ENCODE measurements around the gene FNIP1.

FNIP1 gene

DNA sequence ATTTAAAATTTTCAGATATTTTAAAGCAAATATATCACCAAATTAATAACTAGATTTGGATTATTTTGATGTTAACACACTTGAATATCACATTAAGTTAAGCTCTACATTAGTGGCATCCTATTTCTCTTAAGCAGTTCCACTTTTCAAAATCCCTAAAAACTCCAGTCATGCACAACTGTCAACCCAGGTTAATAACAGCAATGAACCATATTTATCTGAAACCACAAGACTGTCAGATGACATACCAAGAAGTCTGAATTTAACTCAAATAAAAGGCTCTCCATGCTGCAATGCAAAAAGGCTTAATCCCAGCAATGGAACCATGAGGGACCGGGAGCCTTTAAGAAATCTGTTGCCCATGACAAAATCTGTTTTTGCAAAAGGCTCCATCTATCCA, 27.5 kb downstream of the FNIP1 start:
- no peak overlapping the region for H3K27ac ChIP-seq
- CTCF ChIA-PET = no interaction called here
- no peak for DNase-seq (ENCODE audit: low spot score)
- POLR2A ChIA-PET (ENCODE audit: low non-redundant PET) = no interaction called here
- TF ChIP-seq, protein P1, sequence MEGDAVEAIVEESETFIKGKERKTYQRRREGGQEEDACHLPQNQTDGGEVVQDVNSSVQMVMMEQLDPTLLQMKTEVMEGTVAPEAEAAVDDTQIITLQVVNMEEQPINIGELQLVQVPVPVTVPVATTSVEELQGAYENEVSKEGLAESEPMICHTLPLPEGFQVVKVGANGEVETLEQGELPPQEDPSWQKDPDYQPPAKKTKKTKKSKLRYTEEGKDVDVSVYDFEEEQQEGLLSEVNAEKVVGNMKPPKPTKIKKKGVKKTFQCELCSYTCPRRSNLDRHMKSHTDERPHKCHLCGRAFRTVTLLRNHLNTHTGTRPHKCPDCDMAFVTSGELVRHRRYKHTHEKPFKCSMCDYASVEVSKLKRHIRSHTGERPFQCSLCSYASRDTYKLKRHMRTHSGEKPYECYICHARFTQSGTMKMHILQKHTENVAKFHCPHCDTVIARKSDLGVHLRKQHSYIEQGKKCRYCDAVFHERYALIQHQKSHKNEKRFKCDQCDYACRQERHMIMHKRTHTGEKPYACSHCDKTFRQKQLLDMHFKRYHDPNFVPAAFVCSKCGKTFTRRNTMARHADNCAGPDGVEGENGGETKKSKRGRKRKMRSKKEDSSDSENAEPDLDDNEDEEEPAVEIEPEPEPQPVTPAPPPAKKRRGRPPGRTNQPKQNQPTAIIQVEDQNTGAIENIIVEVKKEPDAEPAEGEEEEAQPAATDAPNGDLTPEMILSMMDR (conservative IDR thresholded peaks at IDR 0.05; ENCODE audit: low read depth) = no peak

DNA sequence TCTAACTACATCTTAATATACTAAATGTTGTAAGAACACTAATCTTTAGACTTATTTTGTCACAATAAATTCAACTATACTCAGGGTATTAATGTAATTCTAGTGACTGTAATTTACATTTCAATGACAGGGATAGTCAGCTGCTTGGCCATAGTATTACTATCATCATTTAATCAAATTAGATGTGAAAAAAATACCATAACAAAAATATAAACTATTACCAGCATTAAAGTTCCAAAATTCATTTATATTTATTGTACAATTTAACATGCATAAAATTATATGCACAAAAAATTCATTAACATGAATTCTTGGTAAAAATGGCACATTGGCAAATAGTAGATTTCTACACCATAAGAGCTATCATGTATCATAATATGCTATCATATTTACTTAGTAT, 28.9 kb downstream of the FNIP1 start:
- no peak for DNase-seq (ENCODE audit: low spot score)
- no peak overlapping the region for H3K27ac ChIP-seq
- TF ChIP-seq, protein P1 (conservative IDR thresholded peaks at IDR 0.05; ENCODE audit: low read depth) = no peak
- ChIA-PET POLR2A (ENCODE audit: low non-redundant PET) (no interaction called here), CTCF (interaction anchor here (0.7 kb wide), 1 partner anchor 11 kb away, joined by 4 read pairs; no protein-coding TSS in a partner anchor)

DNA sequence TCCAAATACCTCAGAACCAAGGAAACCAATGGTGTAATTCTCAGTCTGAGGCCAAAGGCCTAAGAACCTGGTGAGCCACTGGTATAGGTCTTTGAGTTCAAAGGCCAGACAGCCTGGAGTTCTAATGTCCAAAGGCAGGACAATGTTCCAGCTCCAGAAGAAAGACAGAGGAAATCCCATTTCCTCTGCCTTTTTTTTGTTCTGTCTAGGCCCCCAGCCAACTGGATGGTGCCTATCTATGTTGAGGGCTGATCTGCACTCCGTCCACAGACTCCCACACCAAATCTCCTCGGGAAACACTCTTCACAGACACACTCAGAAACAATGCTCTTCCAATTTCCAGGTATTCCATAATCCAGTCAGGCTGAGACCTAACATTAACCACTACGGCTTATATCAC, 30.1 kb downstream of the FNIP1 start:
- TF ChIP-seq, protein P1 (conservative IDR thresholded peaks at IDR 0.05; ENCODE audit: low read depth) = no peak
- CTCF ChIA-PET = no interaction called here
- no peak for DNase-seq (ENCODE audit: low spot score)
- H3K27ac ChIP-seq = 0 out of 2 replicates have a peak overlapping the region, but pooled peaks have one; percentile 7
- POLR2A ChIA-PET (ENCODE audit: low non-redundant PET) = no interaction called here

DNA sequence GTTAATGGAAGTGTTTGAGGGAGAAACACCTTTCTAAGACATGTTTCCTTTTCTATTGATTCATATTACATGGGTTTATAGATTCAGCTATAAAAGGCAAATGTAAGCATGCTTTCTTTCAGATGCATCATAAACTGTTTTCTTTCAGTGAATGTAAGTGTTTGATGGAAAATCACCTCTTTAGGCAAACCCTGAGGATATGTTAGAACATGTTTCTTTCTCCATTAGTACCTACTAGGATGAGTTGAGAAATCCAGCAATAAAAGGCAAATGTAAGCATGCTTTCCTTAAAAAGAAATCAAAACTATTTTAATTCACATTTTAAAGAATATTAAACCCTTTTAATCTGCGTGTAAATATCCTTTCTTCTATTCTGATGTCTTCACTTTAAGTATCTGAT, 31.6 kb downstream of the FNIP1 start:
- POLR2A ChIA-PET (ENCODE audit: low non-redundant PET) = no interaction called here
- H3K27ac ChIP-seq = peak overlapping the region; percentile 72
- peak; percentile 18 for DNase-seq (ENCODE audit: low spot score)
- TF ChIP-seq, protein P1 (conservative IDR thresholded peaks at IDR 0.05; ENCODE audit: low read depth) = no peak
- CTCF ChIA-PET = interaction anchor here (0.5 kb wide), 1 partner anchor 66 kb away, joined by 3 read pairs; no protein-coding TSS in a partner anchor

DNA sequence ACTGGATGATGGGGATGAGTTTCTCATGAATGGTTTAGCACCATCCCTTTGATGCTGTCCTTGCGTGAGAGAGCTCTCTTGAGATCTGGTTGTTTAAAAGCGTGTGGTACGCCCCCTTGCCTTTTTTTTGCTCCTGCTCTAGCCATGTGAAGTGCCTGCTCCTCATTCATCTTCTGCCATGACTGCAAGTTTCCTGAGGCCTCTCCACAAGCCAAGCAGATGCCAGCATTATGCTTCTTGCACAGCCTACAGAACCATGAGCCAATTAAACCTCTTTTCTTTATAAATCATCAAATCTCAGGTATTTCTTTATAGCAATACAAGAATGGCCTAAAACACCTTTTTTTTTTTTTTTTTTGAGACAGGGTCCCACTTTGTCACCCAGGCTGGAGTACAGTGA, 32.8 kb downstream of the FNIP1 start:
- ChIA-PET POLR2A (ENCODE audit: low non-redundant PET) (no interaction called here), CTCF (no interaction called here)
- DNase-seq (ENCODE audit: low spot score) = no peak
- TF ChIP-seq, protein P1 (conservative IDR thresholded peaks at IDR 0.05; ENCODE audit: low read depth) = no peak
- no peak overlapping the region for H3K27ac ChIP-seq

DNA sequence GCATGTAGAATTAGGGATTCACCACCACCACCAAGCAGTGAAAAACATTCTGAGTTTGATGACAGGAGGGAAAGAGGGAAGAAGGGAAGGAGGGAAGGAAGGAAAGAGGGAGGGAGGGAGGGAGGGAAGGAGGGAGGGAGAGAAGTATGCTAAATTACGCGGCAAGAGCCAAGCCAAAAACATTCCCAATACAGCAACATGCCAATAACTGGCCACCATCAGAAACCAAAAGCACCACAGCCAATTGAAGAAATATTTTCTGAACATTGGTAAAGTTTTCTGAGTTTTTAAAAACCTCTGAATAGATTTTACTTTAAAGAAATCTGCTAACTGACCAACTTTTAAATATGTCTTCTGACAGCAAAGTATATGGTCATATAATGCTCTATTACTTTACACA, 36.0 kb downstream of the FNIP1 start:
- TF ChIP-seq, protein P1 (conservative IDR thresholded peaks at IDR 0.05; ENCODE audit: low read depth) = no peak
- no peak overlapping the region for H3K27ac ChIP-seq
- CTCF ChIA-PET = no interaction called here
- no peak for DNase-seq (ENCODE audit: low spot score)
- POLR2A ChIA-PET (ENCODE audit: low non-redundant PET) = no interaction called here

GRCh38 chr5:131759704-131760103, 37.1 kb downstream of the FNIP1 start:
- ChIA-PET CTCF (no interaction called here), POLR2A (ENCODE audit: low non-redundant PET) (no interaction called here)
- DNase-seq (ENCODE audit: low spot score) = no peak
- no peak overlapping the region for H3K27ac ChIP-seq
- TF ChIP-seq, protein P1 (conservative IDR thresholded peaks at IDR 0.05; ENCODE audit: low read depth) = no peak
